ENCODE results near the gene CSNK1D.
"Not testable (repeated sequence)": the region's sequence is repeated elsewhere in the genome, so short reads cannot be mapped to it uniquely, and the experiment has no call there.

DNA sequence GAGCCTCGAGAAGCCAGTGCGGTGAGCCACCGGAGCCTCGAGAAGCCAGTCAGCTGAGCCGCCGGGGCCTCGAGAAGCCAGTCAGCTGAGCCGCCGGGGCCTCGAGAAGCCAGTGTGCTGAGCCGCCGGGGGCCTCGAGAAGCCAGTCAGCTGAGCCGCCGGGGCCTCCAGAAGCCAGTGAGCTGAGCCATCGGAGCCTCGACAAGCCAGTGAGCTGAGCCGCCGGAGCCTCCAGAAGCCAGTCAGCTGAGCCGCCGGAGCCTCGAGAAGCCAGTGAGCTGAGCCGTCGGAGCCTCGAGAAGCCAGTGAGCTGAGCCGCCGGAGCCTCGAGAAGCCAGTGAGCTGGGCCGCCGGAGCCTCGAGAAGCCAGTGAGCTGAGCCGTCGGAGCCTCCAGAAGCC is 18.8 kb downstream of the CSNK1D start:
- TF ChIP-seq, protein P1, sequence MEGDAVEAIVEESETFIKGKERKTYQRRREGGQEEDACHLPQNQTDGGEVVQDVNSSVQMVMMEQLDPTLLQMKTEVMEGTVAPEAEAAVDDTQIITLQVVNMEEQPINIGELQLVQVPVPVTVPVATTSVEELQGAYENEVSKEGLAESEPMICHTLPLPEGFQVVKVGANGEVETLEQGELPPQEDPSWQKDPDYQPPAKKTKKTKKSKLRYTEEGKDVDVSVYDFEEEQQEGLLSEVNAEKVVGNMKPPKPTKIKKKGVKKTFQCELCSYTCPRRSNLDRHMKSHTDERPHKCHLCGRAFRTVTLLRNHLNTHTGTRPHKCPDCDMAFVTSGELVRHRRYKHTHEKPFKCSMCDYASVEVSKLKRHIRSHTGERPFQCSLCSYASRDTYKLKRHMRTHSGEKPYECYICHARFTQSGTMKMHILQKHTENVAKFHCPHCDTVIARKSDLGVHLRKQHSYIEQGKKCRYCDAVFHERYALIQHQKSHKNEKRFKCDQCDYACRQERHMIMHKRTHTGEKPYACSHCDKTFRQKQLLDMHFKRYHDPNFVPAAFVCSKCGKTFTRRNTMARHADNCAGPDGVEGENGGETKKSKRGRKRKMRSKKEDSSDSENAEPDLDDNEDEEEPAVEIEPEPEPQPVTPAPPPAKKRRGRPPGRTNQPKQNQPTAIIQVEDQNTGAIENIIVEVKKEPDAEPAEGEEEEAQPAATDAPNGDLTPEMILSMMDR (IDR thresholded peaks at IDR 0.05), result not testable (repeated sequence)
- TF ChIP-seq POLR2A (IDR thresholded peaks at IDR 0.05), result not testable (repeated sequence)

All from testis (tissue), 2 donors.